C4-2B (cell line): ENCODE measurements around the gene NEMF.
"Not testable (repeated sequence)": the region's sequence is repeated elsewhere in the genome, so short reads cannot be mapped to it uniquely, and the experiment has no call there.

Source experiments
- H3K27ac ChIP-seq: fragments of 450-650 bp; 2 replicates; pipeline ENCODE4 v1.5.1; 2017
- ZFX ChIP-seq: fragments of 450-650 bp; IDR thresholded peaks from 2 replicates; pipeline ENCODE4 v1.6.1; 2017
- TF ChIP-seq, protein P1 (sequence below): fragments of 450-650 bp; conservative IDR thresholded peaks from 2 replicates; pipeline ENCODE4 v1.5.1; 2017; ENCODE audit warnings: mild to moderate bottlenecking

The NEMF gene

GRCh38 chr14:49786315-49786714 lies 66.3 kb downstream of the NEMF start:
- TF ChIP-seq, protein P1, sequence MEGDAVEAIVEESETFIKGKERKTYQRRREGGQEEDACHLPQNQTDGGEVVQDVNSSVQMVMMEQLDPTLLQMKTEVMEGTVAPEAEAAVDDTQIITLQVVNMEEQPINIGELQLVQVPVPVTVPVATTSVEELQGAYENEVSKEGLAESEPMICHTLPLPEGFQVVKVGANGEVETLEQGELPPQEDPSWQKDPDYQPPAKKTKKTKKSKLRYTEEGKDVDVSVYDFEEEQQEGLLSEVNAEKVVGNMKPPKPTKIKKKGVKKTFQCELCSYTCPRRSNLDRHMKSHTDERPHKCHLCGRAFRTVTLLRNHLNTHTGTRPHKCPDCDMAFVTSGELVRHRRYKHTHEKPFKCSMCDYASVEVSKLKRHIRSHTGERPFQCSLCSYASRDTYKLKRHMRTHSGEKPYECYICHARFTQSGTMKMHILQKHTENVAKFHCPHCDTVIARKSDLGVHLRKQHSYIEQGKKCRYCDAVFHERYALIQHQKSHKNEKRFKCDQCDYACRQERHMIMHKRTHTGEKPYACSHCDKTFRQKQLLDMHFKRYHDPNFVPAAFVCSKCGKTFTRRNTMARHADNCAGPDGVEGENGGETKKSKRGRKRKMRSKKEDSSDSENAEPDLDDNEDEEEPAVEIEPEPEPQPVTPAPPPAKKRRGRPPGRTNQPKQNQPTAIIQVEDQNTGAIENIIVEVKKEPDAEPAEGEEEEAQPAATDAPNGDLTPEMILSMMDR, result no peak
- no peak for TF ChIP-seq ZFX

DNA sequence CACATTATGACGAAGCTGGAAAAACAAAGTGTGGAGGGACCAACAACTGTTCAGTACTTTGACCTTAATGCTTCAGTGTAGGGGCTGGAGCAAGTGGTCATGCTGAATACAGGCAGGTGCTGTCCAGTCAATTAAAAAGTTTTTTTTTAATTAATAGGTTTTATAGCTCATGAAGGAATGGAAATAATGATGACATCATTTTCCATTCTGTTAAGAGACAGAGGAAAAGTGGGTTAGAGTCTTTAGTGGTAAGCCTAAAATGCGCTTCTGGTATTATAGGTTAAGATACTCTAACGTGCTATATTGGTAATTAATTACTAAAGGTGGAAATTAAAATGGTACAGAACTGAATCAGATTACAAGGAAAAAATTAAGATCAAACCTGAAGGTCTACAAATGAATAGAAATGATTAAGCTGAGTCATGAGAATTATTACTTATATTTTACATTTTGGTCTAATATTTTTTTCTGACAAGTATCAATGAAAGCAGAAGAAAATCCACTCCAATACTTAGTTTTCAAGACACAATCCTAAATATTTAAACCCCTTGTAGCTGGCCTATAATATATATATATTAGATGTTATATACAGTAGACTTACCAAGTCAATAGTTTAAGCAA lies 69.1 kb downstream of the NEMF start:
- H3K27ac ChIP-seq, result no peak overlapping the region
- TF ChIP-seq ZFX, result no peak
- TF ChIP-seq, protein P1, result no peak

More at GRCh38 chr14:49786315-49786714, 66.3 kb downstream of the NEMF start:
- no peak overlapping the region for H3K27ac ChIP-seq

DNA sequence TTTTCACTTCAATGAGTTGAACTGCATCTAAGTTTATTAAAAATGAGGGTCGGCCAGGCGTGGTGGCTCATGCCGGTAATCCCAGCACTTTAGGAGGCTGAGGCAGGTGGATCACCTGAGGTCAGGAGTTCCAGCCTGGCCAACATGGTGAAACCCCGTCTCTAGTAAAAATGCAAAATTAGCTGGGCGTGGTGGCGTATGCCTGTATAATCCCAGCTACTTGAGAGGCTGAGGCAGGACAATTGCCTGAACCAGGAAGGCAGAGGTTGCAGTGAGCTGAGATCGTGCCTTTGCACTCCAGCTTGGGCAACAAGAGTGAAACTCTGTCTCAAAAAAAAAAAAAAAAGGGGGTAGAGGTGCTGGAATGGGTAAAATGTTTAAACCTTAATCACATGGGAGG lies 71.5 kb downstream of the NEMF start:
- not testable (repeated sequence) for H3K27ac ChIP-seq

GRCh38 chr14:49778421-49778820 lies 74.2 kb downstream of the NEMF start:
- no peak overlapping the region for H3K27ac ChIP-seq
- TF ChIP-seq ZFX, result no peak
- TF ChIP-seq, protein P1, result no peak

- H3K27ac ChIP-seq, result no peak overlapping the region
- TF ChIP-seq, protein P1, result no peak
- no peak for TF ChIP-seq ZFX
These were observed 78.5 kb downstream of the NEMF start for GRCh38 chr14:49774106-49774505.

DNA sequence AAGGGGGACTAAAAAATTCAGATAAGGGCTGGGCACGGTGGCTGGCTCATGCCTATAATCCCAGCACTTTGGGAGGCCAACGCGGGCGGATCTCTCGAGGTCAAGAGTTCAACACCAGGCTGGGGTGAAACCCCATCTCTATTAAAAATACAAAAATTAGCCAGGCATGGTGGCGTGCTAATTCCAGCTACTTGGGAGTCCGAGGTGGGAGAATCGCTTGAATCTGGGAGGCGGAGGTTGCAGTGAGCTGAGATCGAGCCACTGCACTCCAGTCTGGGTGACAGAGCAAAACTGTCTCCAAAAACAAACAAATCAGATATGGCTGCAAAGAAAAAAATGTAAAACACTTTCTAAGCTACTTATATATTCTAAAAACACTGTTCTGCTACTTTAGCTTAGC lies 80.9 kb downstream of the NEMF start:
- not testable (repeated sequence) for H3K27ac ChIP-seq

DNA sequence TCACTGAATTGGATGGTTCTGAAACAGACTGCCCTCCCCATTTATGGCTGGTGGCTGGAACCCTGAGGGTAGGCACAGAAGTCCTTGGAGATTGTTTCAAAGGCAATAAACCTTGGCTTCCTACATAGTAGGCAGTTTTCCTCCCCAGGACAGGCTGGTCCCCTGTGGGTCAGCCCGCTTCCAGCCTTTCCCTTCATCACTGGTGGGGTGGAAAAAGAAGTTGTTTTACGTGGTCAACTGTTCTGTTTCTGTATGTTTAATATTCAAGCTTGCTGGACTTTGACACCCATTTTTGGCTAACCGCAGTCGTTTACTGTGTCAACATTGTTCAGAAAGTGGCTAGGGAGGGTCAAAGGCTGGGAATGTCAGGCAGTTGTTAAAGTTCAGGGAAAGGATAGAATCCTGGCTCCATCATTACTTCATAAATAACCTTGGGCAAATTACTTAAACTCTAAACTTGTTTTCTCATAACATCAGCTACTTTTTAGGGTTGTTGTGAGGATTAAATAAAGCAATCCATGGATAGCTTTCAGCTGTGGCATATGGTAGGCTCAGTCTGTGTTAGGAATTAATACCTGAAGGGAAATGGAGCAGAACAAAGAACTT lies 82.3 kb downstream of the NEMF start:
- TF ChIP-seq ZFX, result no peak
- TF ChIP-seq, protein P1, result no peak
- H3K27ac ChIP-seq, result no peak overlapping the region

DNA sequence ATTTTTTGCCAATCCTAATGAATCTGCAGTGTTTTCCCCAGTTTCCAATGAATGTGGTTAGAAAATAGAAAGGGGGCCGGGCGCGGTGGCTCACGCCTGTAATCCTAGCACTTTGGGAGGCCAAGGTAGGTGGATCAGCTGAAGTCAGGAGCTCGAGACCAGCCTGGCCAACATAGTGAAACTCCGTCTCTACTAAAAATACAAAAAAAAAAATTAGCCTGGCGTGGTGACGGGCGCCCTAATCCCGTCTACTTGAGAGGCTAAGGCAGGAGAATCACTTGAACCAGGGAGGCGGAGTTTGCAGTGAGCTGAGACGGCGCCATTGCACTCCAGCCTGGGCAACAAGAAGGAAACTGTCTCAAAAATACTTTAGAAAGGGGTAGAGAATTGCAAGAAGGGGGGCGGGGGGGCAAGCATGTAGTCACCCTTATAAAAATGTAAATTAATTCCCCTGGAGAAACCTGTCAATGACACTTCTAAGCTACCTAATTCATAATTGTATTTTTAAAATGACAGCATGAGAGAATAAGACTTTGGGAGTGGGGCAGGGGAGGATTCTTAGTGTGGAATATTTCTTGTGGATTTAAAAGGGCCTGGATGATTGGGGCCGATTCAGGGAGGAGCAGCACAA lies 82.9 kb downstream of the NEMF start:
- no peak overlapping the region for H3K27ac ChIP-seq
- TF ChIP-seq, protein P1, result no peak
- no peak for TF ChIP-seq ZFX
